Activated gamma-delta T cell (primary cell): Measurements from ENCODE around the gene MRPS22.
"Not testable (repeated sequence)": the region's sequence is repeated elsewhere in the genome, so short reads cannot be mapped to it uniquely, and the experiment has no call there.

ENCODE experiments used
- DNase-seq: peaks from one replicate; lab custom pipeline; 2025; lab: John Stamatoyannopoulos, UW

Gene MRPS22

GRCh38 chr3:139312416-139312815 is 31.4 kb upstream of the MRPS22 start:
- no peak for DNase-seq

GRCh38 chr3:139312959-139313358 is 30.9 kb upstream of the MRPS22 start:
- DNase-seq, result no peak

GRCh38 chr3:139313921-139314320 is 29.9 kb upstream of the MRPS22 start:
- DNase-seq, result no peak

- DNase-seq, result no peak
These were observed 26.6 kb upstream of the MRPS22 start for GRCh38 chr3:139317215-139317614.

- DNase-seq, result no peak
These were observed 26.0 kb upstream of the MRPS22 start for GRCh38 chr3:139317660-139318430.

GRCh38 chr3:139318431-139318816 is 25.4 kb upstream of the MRPS22 start:
- no peak for DNase-seq

- no peak for DNase-seq
These were observed 25.0 kb upstream of the MRPS22 start for GRCh38 chr3:139318826-139319225.

- no peak for DNase-seq
These were observed 24.1 kb upstream of the MRPS22 start for GRCh38 chr3:139319428-139320402.

GRCh38 chr3:139320551-139321309 is 23.1 kb upstream of the MRPS22 start:
- no peak for DNase-seq

- no peak for DNase-seq
These were observed 21.5 kb upstream of the MRPS22 start for GRCh38 chr3:139322346-139322745.

GRCh38 chr3:139323146-139323545 is 20.7 kb upstream of the MRPS22 start:
- no peak for DNase-seq

- DNase-seq, result no peak
These were observed 19.4 kb upstream of the MRPS22 start for GRCh38 chr3:139324456-139324855.

- DNase-seq, result no peak
These were observed 18.3 kb upstream of the MRPS22 start for GRCh38 chr3:139325551-139325950.

- DNase-seq, result no peak
These were observed 17.7 kb upstream of the MRPS22 start for GRCh38 chr3:139326131-139326530.

- DNase-seq, result no peak
These were observed 17.1 kb upstream of the MRPS22 start for GRCh38 chr3:139326707-139327106.

- no peak for DNase-seq
These were observed 16.6 kb upstream of the MRPS22 start for GRCh38 chr3:139327231-139327630.

- no peak for DNase-seq
These were observed 16.0 kb upstream of the MRPS22 start for GRCh38 chr3:139327861-139328260.

GRCh38 chr3:139328356-139328755 is 15.5 kb upstream of the MRPS22 start:
- DNase-seq, result no peak

- DNase-seq, result peak; percentile 72
These were observed 14.4 kb upstream of the MRPS22 start for GRCh38 chr3:139329364-139329850.

GRCh38 chr3:139332092-139332491 is 11.7 kb upstream of the MRPS22 start:
- DNase-seq, result no peak

GRCh38 chr3:139334675-139335074 is 9.1 kb upstream of the MRPS22 start:
- not testable (repeated sequence) for DNase-seq

- no peak for DNase-seq
These were observed 5.4 kb upstream of the MRPS22 start for GRCh38 chr3:139338405-139338804.
